ENCODE data around the gene GGACT.

Gene GGACT

GRCh38 chr13:100513987-100514670 lies 74.5 kb downstream of the GGACT start:
- Histone ChIP-seq H2BK12ac (ENCODE audit: low read length) (no peak overlapping the region), H3K27ac (ENCODE audit: low read depth, low read length) (no peak overlapping the region), H2BK5ac (ENCODE audit: low read depth, low read length, poor library complexity) (no peak overlapping the region), H2AFZ (ENCODE audit: insufficient read depth, low read length, poor library complexity) (no peak overlapping the region), H3K4me2 (ENCODE audit: low read length) (no peak overlapping the region), H3K27me3 (ENCODE audit: insufficient read depth, low read length) (no peaks in the 10 kb centered on the region), H4K91ac (ENCODE audit: low read depth, low read length) (no peak overlapping the region), H4K12ac (ENCODE audit: low read depth, low read length) (no peak overlapping the region), H3K4ac (ENCODE audit: low read depth, low read length) (no peak overlapping the region), H4K8ac (ENCODE audit: low read depth, low read length) (no peak overlapping the region), H3K18ac (ENCODE audit: low read length) (no peak overlapping the region), H2BK120ac (ENCODE audit: insufficient read depth, low read length, poor library complexity) (no peak overlapping the region), H3K4me3 (ENCODE audit: low read depth, low read length) (no peak overlapping the region), H3K14ac (ENCODE audit: low read length) (no peak overlapping the region), H3K23ac (ENCODE audit: low read length) (no peak overlapping the region), H3K36me3 (ENCODE audit: control insufficient read depth in 1 of 2, insufficient read depth in 2 of 2, low read length in 2 of 2) (peaks cover 0 to 2% of the 10 kb centered on the region in 2 experiments), H2AK5ac (ENCODE audit: low read length) (no peak overlapping the region), H3K9me3 (ENCODE audit: insufficient read depth, low read depth, low read length) (peaks cover 2% of the 10 kb centered on the region), H3K79me2 (ENCODE audit: control insufficient read depth, insufficient read depth, low read length, poor library complexity) (no peaks in the 10 kb centered on the region), H3K79me1 (ENCODE audit: low read length) (no peaks in the 10 kb centered on the region), H3K4me1 (ENCODE audit: control insufficient read depth in 1 of 2, insufficient read depth in 2 of 2, low read length in 2 of 2) (no peaks in the 10 kb centered on the region), H3K9ac (ENCODE audit: low read length) (no peak overlapping the region)
- no peak for DNase-seq
- no CpG with 5 or more reads among the region's 8 CpGs for WGBS (ENCODE audit: extremely low coverage, insufficient coverage, insufficient read length)

- H2BK120ac ChIP-seq (ENCODE audit: insufficient read depth, low read length, poor library complexity): no peak overlapping the region
- no peak overlapping the region for H4K91ac ChIP-seq (ENCODE audit: low read depth, low read length)
- H3K27ac ChIP-seq (ENCODE audit: low read depth, low read length): no peak overlapping the region
- H4K12ac ChIP-seq (ENCODE audit: low read depth, low read length): no peak overlapping the region
- H3K79me1 ChIP-seq (ENCODE audit: low read length): no peaks in the 10 kb centered on the region
- no peak overlapping the region for H3K4me3 ChIP-seq (ENCODE audit: low read depth, low read length)
- no peak overlapping the region for H3K4me2 ChIP-seq (ENCODE audit: low read length)
- H3K14ac ChIP-seq (ENCODE audit: low read length): no peak overlapping the region
- no peak overlapping the region for H4K8ac ChIP-seq (ENCODE audit: low read depth, low read length)
- no peaks in the 10 kb centered on the region for H3K27me3 ChIP-seq (ENCODE audit: insufficient read depth, low read length)
- WGBS (ENCODE audit: extremely low coverage, insufficient coverage, insufficient read length): no CpG with 5 or more reads among the region's 3 CpGs
- H3K23ac ChIP-seq (ENCODE audit: low read length): no peak overlapping the region
- H2AK5ac ChIP-seq (ENCODE audit: low read length): no peak overlapping the region
- no peak overlapping the region for H2BK5ac ChIP-seq (ENCODE audit: low read depth, low read length, poor library complexity)
- H3K36me3 ChIP-seq (ENCODE audit: control insufficient read depth in 1 of 2, insufficient read depth in 2 of 2, low read length in 2 of 2): peaks cover 0 to 2% of the 10 kb centered on the region in 2 experiments
- no peak overlapping the region for H3K9ac ChIP-seq (ENCODE audit: low read length)
- no peak overlapping the region for H3K4ac ChIP-seq (ENCODE audit: low read depth, low read length)
- H2AFZ ChIP-seq (ENCODE audit: insufficient read depth, low read length, poor library complexity): no peak overlapping the region
- no peak overlapping the region for H3K18ac ChIP-seq (ENCODE audit: low read length)
- H2BK12ac ChIP-seq (ENCODE audit: low read length): no peak overlapping the region
- H3K79me2 ChIP-seq (ENCODE audit: control insufficient read depth, insufficient read depth, low read length, poor library complexity): no peaks in the 10 kb centered on the region
- peaks cover 2% of the 10 kb centered on the region for H3K9me3 ChIP-seq (ENCODE audit: insufficient read depth, low read depth, low read length)
- DNase-seq: no peak
- no peaks in the 10 kb centered on the region for H3K4me1 ChIP-seq (ENCODE audit: control insufficient read depth in 1 of 2, insufficient read depth in 2 of 2, low read length in 2 of 2)
These were observed 75.4 kb downstream of the GGACT start for GRCh38 chr13:100513171-100513570.

DNA sequence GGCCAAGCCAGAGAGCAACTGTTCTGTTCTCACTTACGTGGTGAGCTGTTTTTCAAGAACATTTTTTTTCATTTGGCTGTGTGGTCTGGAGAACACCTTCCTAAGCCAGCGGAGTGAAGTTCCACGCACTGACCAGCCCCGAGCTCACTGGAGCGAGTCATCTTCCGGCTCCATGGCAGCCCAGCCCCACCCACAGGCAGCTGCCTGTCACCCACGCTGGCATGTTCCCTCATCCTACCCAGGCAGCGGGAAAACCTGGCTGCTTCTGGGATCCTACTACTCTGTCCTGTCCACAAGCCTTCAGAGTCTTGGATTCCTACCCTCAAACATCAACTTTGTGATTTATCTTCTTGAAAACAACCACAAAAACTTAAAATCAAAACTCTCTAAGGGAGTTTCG lies 76.2 kb downstream of the GGACT start:
- Histone ChIP-seq H3K27ac (ENCODE audit: low read depth, low read length) (no peak overlapping the region), H2BK12ac (ENCODE audit: low read length) (no peak overlapping the region), H3K4me2 (ENCODE audit: low read length) (no peak overlapping the region), H3K27me3 (ENCODE audit: insufficient read depth, low read length) (no peaks in the 10 kb centered on the region), H3K23ac (ENCODE audit: low read length) (no peak overlapping the region), H3K79me2 (ENCODE audit: control insufficient read depth, insufficient read depth, low read length, poor library complexity) (no peaks in the 10 kb centered on the region), H2AK5ac (ENCODE audit: low read length) (no peak overlapping the region), H3K4me1 (ENCODE audit: control insufficient read depth in 1 of 2, insufficient read depth in 2 of 2, low read length in 2 of 2) (no peaks in the 10 kb centered on the region), H2BK5ac (ENCODE audit: low read depth, low read length, poor library complexity) (no peak overlapping the region), H4K8ac (ENCODE audit: low read depth, low read length) (no peak overlapping the region), H3K4me3 (ENCODE audit: low read depth, low read length) (no peak overlapping the region), H3K18ac (ENCODE audit: low read length) (no peak overlapping the region), H2AFZ (ENCODE audit: insufficient read depth, low read length, poor library complexity) (no peak overlapping the region), H3K36me3 (ENCODE audit: control insufficient read depth in 1 of 2, insufficient read depth in 2 of 2, low read length in 2 of 2) (peaks cover 0 to 2% of the 10 kb centered on the region in 2 experiments), H3K9ac (ENCODE audit: low read length) (no peak overlapping the region), H3K4ac (ENCODE audit: low read depth, low read length) (no peak overlapping the region), H4K12ac (ENCODE audit: low read depth, low read length) (no peak overlapping the region), H4K91ac (ENCODE audit: low read depth, low read length) (no peak overlapping the region), H2BK120ac (ENCODE audit: insufficient read depth, low read length, poor library complexity) (no peak overlapping the region), H3K9me3 (ENCODE audit: insufficient read depth, low read depth, low read length) (peaks cover 2% of the 10 kb centered on the region), H3K14ac (ENCODE audit: low read length) (no peak overlapping the region), H3K79me1 (ENCODE audit: low read length) (no peaks in the 10 kb centered on the region)
- peak in 1 of 2 donors; percentile 6 for DNase-seq
- WGBS (ENCODE audit: extremely low coverage, insufficient coverage, insufficient read length): no CpG with 5 or more reads among the region's 9 CpGs

- Histone ChIP-seq H3K27ac (ENCODE audit: low read depth, low read length) (no peak overlapping the region), H3K14ac (ENCODE audit: low read length) (no peak overlapping the region), H3K79me2 (ENCODE audit: control insufficient read depth, insufficient read depth, low read length, poor library complexity) (no peaks in the 10 kb centered on the region), H3K18ac (ENCODE audit: low read length) (no peak overlapping the region), H3K79me1 (ENCODE audit: low read length) (no peaks in the 10 kb centered on the region), H2BK12ac (ENCODE audit: low read length) (no peak overlapping the region), H3K9me3 (ENCODE audit: insufficient read depth, low read depth, low read length) (peaks cover 2% of the 10 kb centered on the region), H3K27me3 (ENCODE audit: insufficient read depth, low read length) (no peaks in the 10 kb centered on the region), H3K4ac (ENCODE audit: low read depth, low read length) (no peak overlapping the region), H4K8ac (ENCODE audit: low read depth, low read length) (no peak overlapping the region), H2BK120ac (ENCODE audit: insufficient read depth, low read length, poor library complexity) (no peak overlapping the region), H4K12ac (ENCODE audit: low read depth, low read length) (no peak overlapping the region), H2BK5ac (ENCODE audit: low read depth, low read length, poor library complexity) (no peak overlapping the region), H2AFZ (ENCODE audit: insufficient read depth, low read length, poor library complexity) (no peak overlapping the region), H3K4me2 (ENCODE audit: low read length) (no peak overlapping the region), H3K4me1 (ENCODE audit: control insufficient read depth in 1 of 2, insufficient read depth in 2 of 2, low read length in 2 of 2) (no peaks in the 10 kb centered on the region), H3K4me3 (ENCODE audit: low read depth, low read length) (no peak overlapping the region), H3K36me3 (ENCODE audit: control insufficient read depth in 1 of 2, insufficient read depth in 2 of 2, low read length in 2 of 2) (peaks cover 0 to 2% of the 10 kb centered on the region in 2 experiments), H3K9ac (ENCODE audit: low read length) (no peak overlapping the region), H2AK5ac (ENCODE audit: low read length) (no peak overlapping the region), H3K23ac (ENCODE audit: low read length) (no peak overlapping the region), H4K91ac (ENCODE audit: low read depth, low read length) (no peak overlapping the region)
- WGBS (ENCODE audit: extremely low coverage, insufficient coverage, insufficient read length): no CpG with 5 or more reads among the region's 7 CpGs
- DNase-seq: no peak
These were observed 77.1 kb downstream of the GGACT start for GRCh38 chr13:100511466-100511865.

Measured in trophoblast cell (in vitro differentiated cells and primary cell).